B cell (primary cell): Measurements from ENCODE around the gene L3MBTL4. TPM values are rescaled to one million over a fixed set of nuclear protein-coding genes. Genes with fewer than 3 reads are reported as not detected.

Experiments used
- ATAC-seq: fragments of 200-7000 bp; cut with Tn5 transposase; one replicate; pipeline ENCODE4 v1.10.0; 2021; ENCODE audit warnings: low read depth, mild to moderate bottlenecking, moderate number of reproducible peaks, moderate library complexity
- CTCF ChIA-PET: fragments of 350-600 bp; sonication (Branson Sonifier 250); formaldehyde crosslinking; loops from one replicate; lab custom pipeline; 2021; ENCODE audit warnings: antibody characterized with exemption, inconsistent platforms; lab: Charles Lee
- POLR2A ChIA-PET: fragments of 350-600 bp; sonication (Branson Sonifier 250); formaldehyde crosslinking; loops from one replicate; lab custom pipeline; 2021; ENCODE audit warnings: antibody characterized with exemption; lab: Charles Lee
- DNase-seq: peaks from one replicate; pipeline ENCODE4 v3.0.0; 2013
- H2AFZ ChIP-seq: 2 replicates; pipeline ENCODE4 v1.6.1; 2012; ENCODE audit warnings: mild to moderate bottlenecking, low read depth, low read length; ENCODE audit not compliant: insufficient read depth, poor library complexity, severe bottlenecking
- H3K27ac ChIP-seq, 2 donors: 1 replicate in 1 of 2; 2 replicates in 1 of 2; pipeline ENCODE4 v1.5.1; 2012 to 2013; ENCODE audit warnings: low read length in 2 of 2, mild to moderate bottlenecking in 2 of 2, moderate library complexity in 1 of 2
- H3K27me3 ChIP-seq, 4 experiments: fragments of 200-600 bp in 1 of 4; sonication (generic) in 1 of 4; replicated peaks in 1 of 4; 1 replicate in 2 of 4; 2 replicates in 2 of 4; pipeline versions ENCODE4 v1.6.1 to v1.7.0; 2013 to 2016; ENCODE audit warnings: low read length in 3 of 4, mild to moderate bottlenecking in 2 of 4, mixed read lengths in 1 of 4, moderate library complexity in 1 of 4; ENCODE audit not compliant: insufficient read depth in 4 of 4, control insufficient read depth in 3 of 4; ENCODE audit errors: control extremely low read depth in 1 of 4
- H3K36me3 ChIP-seq, 2 experiments: replicated peaks in 1 of 2; 1 replicate in 1 of 2; 2 replicates in 1 of 2; pipeline versions ENCODE4 v1.6.1 to v1.7.1; 2013; ENCODE audit warnings: low read length in 1 of 2; ENCODE audit not compliant: insufficient read depth in 2 of 2, control insufficient read depth in 1 of 2; ENCODE audit errors: control extremely low read depth in 1 of 2, extremely low read depth in 1 of 2
- H3K4me1 ChIP-seq, 2 donors: fragments of 200-600 bp in 1 of 2; sonication (generic) in 1 of 2; 1 replicate in 1 of 2; 2 replicates in 1 of 2; pipeline versions ENCODE4 v1.5.1 to v1.6.1; 2013 to 2017; ENCODE audit warnings: low read length in 2 of 2; ENCODE audit not compliant: control insufficient read depth in 2 of 2, insufficient read depth in 2 of 2
- H3K4me2 ChIP-seq: replicated peaks from 2 replicates; pipeline ENCODE3; 2012; ENCODE audit warnings: mild to moderate bottlenecking, low read depth, low read length; ENCODE audit not compliant: poor library complexity, severe bottlenecking
- H3K4me3 ChIP-seq, 5 experiments: fragments of 200-600 bp in 1 of 5; sonication (generic) in 1 of 5; 1 replicate in 3 of 5; 2 replicates in 2 of 5; pipeline versions ENCODE4 v1.5.1 to v1.7.0; 2011 to 2016; ENCODE audit warnings: low read length in 4 of 5, mild to moderate bottlenecking in 4 of 5, low read depth in 2 of 5, control low read depth in 1 of 5, moderate library complexity in 1 of 5; ENCODE audit not compliant: insufficient read depth in 1 of 5; ENCODE audit errors: control extremely low read depth in 1 of 5, extremely low read depth in 1 of 5
- H3K79me2 ChIP-seq: fragments of 200-600 bp; sonication (generic); one replicate; pipeline ENCODE4 v1.6.0; 2016; ENCODE audit warnings: low read length; ENCODE audit not compliant: control insufficient read depth, insufficient read depth
- H3K9ac ChIP-seq: fragments of 200-600 bp; sonication (generic); 2 replicates; pipeline ENCODE4 v1.6.1; 2017; ENCODE audit warnings: mild to moderate bottlenecking, low read length, moderate library complexity
- H3K9me3 ChIP-seq, 3 donors: one replicate each; pipeline versions ENCODE4 v1.6.1 to v1.7.1; 2013; ENCODE audit warnings: low read length in 2 of 3; ENCODE audit not compliant: control insufficient read depth in 2 of 3, insufficient read depth in 1 of 3; ENCODE audit errors: control extremely low read depth in 1 of 3
- H4K20me1 ChIP-seq: 2 replicates; pipeline ENCODE4 v1.6.0; 2012; ENCODE audit warnings: mild to moderate bottlenecking, low read length; ENCODE audit not compliant: insufficient read depth, control insufficient read depth, poor library complexity, severe bottlenecking
- H3K27ac Mint-ChIP-seq: one replicate; pipeline ENCODE4 v1.8.0; 2021; ENCODE audit warnings: mixed read lengths
- H3K27me3 Mint-ChIP-seq: one replicate; pipeline ENCODE4 v1.8.0; 2021; ENCODE audit warnings: mixed read lengths
- H3K4me1 Mint-ChIP-seq: one replicate; pipeline ENCODE4 v1.8.0; 2021; ENCODE audit warnings: mixed read lengths
- H3K4me3 Mint-ChIP-seq: one replicate; pipeline ENCODE4 v1.8.0; 2021; ENCODE audit warnings: mixed read lengths
- H3K9me3 Mint-ChIP-seq: one replicate; pipeline ENCODE4 v1.8.0; 2022; ENCODE audit warnings: mixed read lengths; ENCODE audit not compliant: insufficient read depth
- EZH2 ChIP-seq: IDR thresholded peaks from 2 replicates; pipeline ENCODE4 v1.6.1; 2012; ENCODE audit warnings: borderline replicate concordance, low read depth, mild to moderate bottlenecking, moderate library complexity, low read length; ENCODE audit not compliant: insufficient read depth, poor library complexity, severe bottlenecking
- WGBS: methylation state at CpG from one replicate; pipeline ENCODE4 v1.1.5; 2013; ENCODE audit warnings: missing lambda C conversion rate; ENCODE audit not compliant: insufficient coverage; 5-methylcytosine and 5-hydroxymethylcytosine counted together
- intact Hi-C: fragments of 100-400 bp; cut with micrococcal nuclease; formaldehyde crosslinking; loops from one replicate; pipeline ENCODE4 v1.10.0; 2022
- polyA plus RNA-seq: library from polyadenylated mRNA; depleted of rRNA; stranded (reverse); fragments of >200 nt; gene quantifications from 2 replicates; pipeline ENCODE4 v1.2.3, GENCODE V29; 2012
- total RNA-seq, 2 donors: library from RNA; stranded (reverse); fragments of 120-200 nt in 1 of 2; gene quantifications; 1 replicate in 1 of 2; 2 replicates in 1 of 2; pipeline versions ENCODE4 v1.2.3 to v1.2.4, GENCODE V29; 2013 to 2022
- TF ChIP-seq, protein P1 (sequence below): fragments of 200-600 bp; IDR thresholded peaks from one replicate; pipeline ENCODE4 v1.8.0; 2022; ENCODE audit warnings: antibody characterized with exemption, mild to moderate bottlenecking

L3MBTL4 gene
- total and polyA plus RNA-seq, 2 donors (not counting 1 experiment from before 2014, with no cell fraction given) = 3.0 to 11.9 TPM

DNA sequence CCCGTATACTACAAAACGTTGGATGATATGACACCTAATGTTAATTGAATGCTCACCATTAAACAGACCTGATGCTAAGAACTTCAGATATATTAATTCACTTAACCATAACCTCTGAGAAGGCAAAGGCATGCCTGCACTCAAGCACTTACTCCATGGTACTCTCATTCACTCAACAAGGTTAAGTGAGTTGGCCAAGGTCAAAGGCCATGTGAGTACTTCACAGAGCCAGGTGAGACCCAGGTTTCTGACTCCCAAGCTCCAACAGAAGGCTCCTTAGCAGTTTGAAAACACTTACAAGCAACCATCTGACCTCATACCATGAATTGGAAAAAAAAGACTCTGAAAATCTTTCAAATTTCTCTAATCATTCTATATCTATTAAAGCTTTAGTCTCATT is 198.8 kb downstream of the L3MBTL4 start:
- intact Hi-C loops = no loop called here
- Mint-ChIP-seq H3K9me3 (no peaks in the 10 kb centered on the region), H3K4me1 (no peaks in the 10 kb centered on the region), H3K4me3 (no peak overlapping the region), H3K27me3 (no peaks in the 10 kb centered on the region), H3K27ac (no peak overlapping the region)
- Histone ChIP-seq H3K4me2 (no peak overlapping the region), H3K36me3 (no peaks in the 10 kb centered on the region), H3K27me3 (no peaks in the 10 kb centered on the region), H2AFZ (no peak overlapping the region), H3K27ac (no peak overlapping the region), H3K4me3 (no peak overlapping the region), H4K20me1 (no peaks in the 10 kb centered on the region), H3K9me3 (peaks cover 0 to 3% (median 0%) of the 10 kb centered on the region in 3 donors), H3K9ac (no peak overlapping the region), H3K4me1 (no peaks in the 10 kb centered on the region), H3K79me2 (no peaks in the 10 kb centered on the region)
- ChIA-PET POLR2A (no interaction called here), CTCF (no interaction called here)
- ATAC-seq = no peak
- no peak for TF ChIP-seq EZH2
- TF ChIP-seq, protein P1, sequence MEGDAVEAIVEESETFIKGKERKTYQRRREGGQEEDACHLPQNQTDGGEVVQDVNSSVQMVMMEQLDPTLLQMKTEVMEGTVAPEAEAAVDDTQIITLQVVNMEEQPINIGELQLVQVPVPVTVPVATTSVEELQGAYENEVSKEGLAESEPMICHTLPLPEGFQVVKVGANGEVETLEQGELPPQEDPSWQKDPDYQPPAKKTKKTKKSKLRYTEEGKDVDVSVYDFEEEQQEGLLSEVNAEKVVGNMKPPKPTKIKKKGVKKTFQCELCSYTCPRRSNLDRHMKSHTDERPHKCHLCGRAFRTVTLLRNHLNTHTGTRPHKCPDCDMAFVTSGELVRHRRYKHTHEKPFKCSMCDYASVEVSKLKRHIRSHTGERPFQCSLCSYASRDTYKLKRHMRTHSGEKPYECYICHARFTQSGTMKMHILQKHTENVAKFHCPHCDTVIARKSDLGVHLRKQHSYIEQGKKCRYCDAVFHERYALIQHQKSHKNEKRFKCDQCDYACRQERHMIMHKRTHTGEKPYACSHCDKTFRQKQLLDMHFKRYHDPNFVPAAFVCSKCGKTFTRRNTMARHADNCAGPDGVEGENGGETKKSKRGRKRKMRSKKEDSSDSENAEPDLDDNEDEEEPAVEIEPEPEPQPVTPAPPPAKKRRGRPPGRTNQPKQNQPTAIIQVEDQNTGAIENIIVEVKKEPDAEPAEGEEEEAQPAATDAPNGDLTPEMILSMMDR = no peak
- no peak for DNase-seq
- WGBS = no CpG with 5 or more reads among the region's 2 CpGs

GRCh38 chr18:6211174-6211504 is 203.6 kb downstream of the L3MBTL4 start:
- TF ChIP-seq EZH2 = no peak
- TF ChIP-seq, protein P1 = no peak
- no peaks in the 10 kb centered on the region for H3K4me1 ChIP-seq
- no peaks in the 10 kb centered on the region for H3K27me3 ChIP-seq
- DNase-seq = no peak
- no peaks in the 10 kb centered on the region for H3K79me2 ChIP-seq
- WGBS = no CpG with 5 or more reads among the region's 1 CpG
- Mint-ChIP-seq H3K9me3 (no peaks in the 10 kb centered on the region), H3K27ac (no peak overlapping the region), H3K27me3 (no peaks in the 10 kb centered on the region), H3K4me3 (no peak overlapping the region), H3K4me1 (no peaks in the 10 kb centered on the region)
- H3K27ac ChIP-seq = no peak overlapping the region
- no peaks in the 10 kb centered on the region for H4K20me1 ChIP-seq
- H3K9ac ChIP-seq = no peak overlapping the region
- no peak overlapping the region for H3K4me2 ChIP-seq
- intact Hi-C loops = no loop called here
- ChIA-PET POLR2A (no interaction called here), CTCF (no interaction called here)
- ATAC-seq = no peak
- H3K9me3 ChIP-seq = no peaks in the 10 kb centered on the region
- no peaks in the 10 kb centered on the region for H3K36me3 ChIP-seq
- H3K4me3 ChIP-seq = no peak overlapping the region
- H2AFZ ChIP-seq = no peak overlapping the region
